Measurements from ENCODE around the gene EMCN.
"Not testable (repeated sequence)": the region's sequence is repeated elsewhere in the genome, so short reads cannot be mapped to it uniquely, and the experiment has no call there.

Gene EMCN

DNA sequence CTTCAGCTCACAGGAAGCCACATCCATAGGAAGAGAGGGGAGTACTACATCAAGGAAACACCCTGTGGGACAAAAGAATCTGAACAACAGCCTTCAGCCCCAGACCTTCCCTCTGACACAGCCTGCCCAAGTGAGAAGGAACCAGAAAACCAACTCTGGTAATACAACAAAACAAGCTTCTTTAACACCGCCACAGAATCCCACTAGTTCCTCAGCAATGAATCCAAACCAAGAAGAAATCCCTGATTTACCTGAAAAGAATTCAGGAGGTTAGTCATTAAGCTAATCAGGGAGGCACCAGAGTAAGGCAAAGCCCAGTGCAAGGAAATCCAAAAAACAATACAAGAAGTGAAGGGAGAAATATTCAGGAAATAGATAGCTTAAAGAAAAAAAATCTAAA, 137.4 kb downstream of the EMCN start:
- DNase-seq (ENCODE audit: low spot score) = not testable (repeated sequence)

DNA sequence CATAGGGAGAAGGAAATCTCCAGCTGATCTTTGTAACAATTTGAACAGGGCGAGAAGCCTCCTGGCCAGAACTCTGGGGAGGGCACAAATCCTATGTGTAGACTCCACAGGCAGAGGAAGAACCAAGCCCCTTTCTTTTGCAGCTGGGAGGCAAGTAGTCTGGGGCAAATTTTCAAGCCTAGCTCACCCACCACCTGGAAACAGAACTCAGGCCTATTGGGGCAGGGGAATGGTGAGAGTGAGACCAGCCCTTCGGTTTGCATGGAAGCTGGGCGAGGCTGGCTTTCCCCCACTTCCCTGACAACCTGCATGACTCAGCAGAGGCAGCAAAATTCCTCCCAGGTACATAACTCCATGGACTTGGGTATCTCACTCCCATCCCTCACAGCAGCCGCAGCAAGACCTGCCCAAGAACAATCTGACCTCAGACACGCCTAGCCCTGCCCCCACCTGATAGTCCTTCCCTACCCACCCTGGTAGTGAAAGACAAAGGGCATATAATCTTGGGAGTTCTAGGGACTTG, 138.2 kb downstream of the EMCN start:
- no peak for DNase-seq (ENCODE audit: low spot score)

DNA sequence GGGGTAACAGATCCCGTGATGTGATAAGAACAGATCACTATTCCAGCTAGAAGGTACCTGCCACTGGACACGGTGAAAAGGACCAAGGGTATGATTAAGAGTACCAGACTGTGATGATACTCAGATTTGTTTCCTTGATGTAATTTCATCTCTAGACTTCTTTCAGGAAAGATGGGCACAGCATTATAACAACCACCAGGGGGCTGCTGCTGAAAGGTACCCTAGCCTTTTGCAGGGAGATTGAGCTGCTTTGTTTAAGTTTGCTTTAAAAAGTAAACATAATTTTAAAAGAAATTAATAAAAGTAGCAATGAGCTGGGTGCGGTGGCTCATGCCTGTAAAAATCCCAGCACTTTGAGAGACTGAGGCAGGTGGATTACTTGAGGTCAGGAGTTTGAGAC, 145.4 kb downstream of the EMCN start:
- DNase-seq (ENCODE audit: low spot score) = no peak

DNA sequence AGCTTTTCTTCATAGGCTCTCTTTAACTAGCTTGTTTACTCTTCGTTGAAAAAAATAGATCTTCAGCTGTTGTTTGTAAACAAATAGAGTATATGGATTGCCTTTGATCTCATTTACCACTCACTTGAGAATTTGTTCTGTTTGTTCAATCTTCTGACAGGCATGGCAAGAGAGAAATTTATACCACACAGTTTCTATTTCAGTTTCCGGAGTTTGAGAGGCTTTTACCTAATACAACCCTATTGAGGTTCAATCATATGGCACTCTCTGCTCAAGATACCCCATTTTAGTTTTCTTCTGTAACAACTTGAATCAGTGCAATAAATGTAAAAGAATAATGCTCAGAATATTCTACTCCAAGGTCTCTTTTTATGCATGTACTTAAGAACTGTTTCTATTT, 148.0 kb downstream of the EMCN start:
- DNase-seq (ENCODE audit: low spot score) = no peak

DNA sequence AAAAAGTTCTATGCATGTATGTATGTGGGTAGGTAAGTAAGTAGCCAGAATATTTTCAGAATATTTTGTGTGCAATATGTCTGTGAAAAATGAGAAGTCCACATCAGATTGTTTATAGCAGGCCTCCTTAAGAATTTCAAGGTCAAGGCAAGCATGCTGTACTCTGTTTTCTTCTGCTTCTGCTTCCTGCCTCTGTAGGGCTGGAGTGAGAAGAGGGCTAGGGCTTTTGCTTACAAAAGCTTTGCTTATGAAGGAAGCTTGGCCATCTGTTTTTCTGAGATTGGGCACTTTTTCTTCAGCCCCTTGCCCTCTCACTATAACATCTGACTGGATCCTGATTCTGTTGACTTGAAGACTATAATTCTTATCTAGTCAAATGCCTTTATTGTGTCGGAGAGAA, 150.4 kb downstream of the EMCN start:
- no peak for DNase-seq (ENCODE audit: low spot score)

DNA sequence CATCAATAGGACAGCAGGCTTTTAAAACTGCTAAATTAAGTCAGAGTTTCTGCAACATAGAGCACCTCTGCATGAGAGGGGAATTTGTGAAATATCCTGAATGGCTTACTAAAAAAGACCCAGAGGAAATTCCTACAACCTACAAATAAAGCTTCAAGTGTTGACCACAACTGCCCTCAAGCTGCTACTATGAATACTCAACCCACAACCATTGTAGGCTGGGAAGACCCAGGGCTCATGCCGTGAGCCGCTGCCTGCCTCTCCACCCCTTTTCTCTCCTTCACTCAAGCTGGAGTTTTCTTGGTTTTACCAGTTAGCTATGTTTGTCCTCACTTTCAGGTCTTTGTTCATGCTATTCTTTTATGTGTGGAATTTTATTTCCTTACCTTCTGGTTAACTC, 151.6 kb downstream of the EMCN start:
- DNase-seq (ENCODE audit: low spot score) = no peak

DNA sequence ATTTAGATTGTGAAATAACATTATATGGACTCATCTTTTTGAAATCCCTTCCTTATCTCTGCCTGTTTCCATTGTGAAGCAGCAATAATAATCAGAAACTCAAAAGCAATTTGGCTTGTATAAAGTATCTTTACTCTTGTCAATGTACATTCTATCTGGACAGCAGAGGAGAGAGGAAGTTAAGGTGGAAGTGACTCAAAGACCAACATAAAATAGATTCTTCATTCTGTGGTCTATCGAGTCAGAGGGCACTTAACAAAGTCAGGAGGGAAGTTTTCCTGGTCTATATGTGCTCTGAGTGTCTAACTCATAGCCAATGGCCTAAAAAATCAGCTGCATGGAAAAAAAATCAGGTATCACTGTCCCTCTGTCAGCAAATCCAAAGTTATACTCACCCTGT, 155.5 kb downstream of the EMCN start:
- DNase-seq (ENCODE audit: low spot score) = no peak

DNA sequence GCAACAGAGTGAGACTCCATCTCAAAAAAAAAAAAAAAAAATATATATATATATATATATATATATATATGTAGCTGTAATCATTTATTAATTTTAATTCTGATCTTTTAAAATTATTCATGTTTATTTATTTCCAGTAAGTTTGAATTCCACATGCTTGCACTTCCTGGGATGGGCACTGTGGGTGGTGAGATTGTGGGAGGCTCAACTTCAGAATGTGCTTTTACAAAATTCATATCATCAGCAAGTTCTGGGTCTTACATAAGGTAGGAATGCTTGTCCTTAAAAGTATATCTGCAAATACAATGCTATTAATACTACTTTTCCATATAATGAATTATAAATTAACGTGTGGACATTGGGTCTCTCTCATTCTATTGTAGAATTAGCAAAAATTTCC, 156.5 kb downstream of the EMCN start:
- no peak for DNase-seq (ENCODE audit: low spot score)

DNA sequence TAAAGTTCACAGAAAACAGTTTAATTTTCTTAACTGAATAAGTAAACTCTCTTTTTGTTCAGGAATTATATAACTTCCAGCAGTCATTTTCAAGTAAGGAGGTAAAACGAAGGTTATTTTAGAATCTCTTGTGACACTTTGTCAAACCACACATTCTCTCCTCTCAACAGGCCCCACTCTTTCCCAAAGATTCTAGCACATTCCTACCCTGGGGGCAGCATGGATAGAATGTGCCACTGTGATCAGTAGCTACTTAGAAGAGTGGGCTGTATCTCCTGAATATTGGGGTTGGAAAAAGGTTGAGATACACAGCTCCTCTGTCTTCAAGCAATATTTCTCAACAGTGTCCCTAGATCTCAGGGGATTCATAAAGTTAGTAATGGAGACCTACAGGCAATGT, 157.6 kb downstream of the EMCN start:
- DNase-seq (ENCODE audit: low spot score) = no peak

DNA sequence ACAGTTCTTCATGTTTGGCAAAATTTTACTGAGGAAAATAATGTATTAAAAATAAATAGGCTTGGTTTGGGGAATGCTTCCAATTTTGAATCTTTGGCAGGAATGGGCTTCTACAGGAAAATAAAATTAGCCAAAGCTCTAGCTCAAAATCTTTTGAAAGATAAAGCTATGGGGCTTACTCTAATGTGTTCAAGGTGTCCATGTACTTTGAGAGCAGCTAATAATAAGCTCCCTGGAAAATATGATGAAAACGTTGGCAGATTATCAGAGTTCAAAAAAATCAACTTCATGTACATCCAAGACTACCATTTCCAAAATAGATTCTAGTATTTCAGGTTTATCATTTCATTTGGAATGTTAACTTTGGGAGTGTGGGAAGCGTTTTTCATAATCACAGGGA, 158.4 kb downstream of the EMCN start:
- DNase-seq (ENCODE audit: low spot score) = no peak

DNA sequence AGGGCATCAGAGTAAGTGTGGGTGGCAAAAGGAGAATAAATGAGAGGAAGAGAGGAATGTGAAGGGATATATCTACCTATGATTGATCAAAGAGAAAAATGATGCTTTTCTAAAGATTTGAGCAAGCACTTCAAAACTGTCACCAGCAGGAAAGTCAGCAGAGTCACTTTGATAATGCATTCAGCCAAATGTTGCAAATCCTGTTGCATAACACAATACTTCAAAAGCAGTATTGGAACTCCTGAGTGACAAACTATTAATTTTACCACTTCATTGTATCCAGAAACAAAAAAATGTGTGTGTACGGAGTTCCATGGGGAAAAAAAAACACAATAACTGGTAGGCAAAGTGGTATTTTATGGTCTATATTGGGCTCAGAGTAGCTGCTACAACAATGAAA, 160.3 kb downstream of the EMCN start:
- DNase-seq (ENCODE audit: low spot score) = no peak

DNA sequence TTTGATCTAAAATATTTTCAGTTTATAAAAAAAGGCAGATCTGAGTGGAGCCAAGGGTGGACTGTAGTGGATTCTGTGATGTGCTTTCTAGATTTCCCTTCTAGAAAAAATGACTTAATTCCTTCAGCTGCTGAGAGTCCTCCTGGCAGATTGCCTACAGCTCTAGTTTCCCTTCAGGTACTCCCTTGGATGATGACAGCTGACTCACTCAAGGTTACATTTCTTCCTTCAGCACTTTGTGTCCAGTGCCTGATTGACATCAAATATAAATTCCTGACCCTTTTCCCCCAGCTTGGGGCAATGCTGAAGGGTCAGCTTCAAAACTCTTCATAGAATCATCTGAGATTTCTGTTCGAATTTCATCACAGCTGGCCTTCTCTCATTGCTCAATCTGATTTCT, 161.7 kb downstream of the EMCN start:
- DNase-seq (ENCODE audit: low spot score) = no peak

DNA sequence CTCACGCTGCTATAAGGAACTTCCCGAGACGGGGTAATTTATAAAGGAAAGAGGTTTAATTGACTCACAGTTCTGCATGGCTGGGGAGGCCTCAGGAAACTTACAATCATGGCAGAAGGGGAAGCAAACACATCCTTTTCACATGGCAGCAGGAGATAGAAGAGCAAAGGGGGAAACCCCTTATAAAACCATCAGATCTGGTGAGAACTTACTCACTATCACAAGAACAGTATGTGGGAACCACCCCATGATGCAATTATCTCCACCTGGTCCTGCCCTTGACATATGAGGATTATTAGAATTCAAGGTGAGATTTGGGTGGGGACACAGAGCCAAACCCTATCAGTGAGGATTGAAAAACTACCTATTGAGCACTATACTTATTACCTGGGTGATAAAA, 165.5 kb downstream of the EMCN start:
- DNase-seq (ENCODE audit: low spot score) = not testable (repeated sequence)

DNA sequence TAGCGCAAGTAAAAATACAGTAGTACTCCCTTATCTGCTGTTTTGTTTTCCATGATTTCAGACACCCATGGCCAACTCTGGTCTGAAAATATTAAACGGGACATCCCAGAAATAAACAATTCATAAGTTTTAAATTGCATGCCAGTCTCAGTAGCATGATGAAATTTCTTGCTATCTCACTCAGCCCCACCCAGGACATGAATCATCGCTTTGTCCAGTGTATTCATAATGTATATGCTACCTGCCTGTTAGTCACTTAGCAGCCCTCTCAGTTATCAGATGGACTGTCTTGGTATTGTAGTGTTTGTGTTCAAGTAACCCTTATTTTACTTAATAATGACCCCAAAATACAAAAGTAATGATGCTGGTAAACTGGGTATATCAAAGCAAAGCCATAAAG, 169.3 kb downstream of the EMCN start:
- no peak for DNase-seq (ENCODE audit: low spot score)

DNA sequence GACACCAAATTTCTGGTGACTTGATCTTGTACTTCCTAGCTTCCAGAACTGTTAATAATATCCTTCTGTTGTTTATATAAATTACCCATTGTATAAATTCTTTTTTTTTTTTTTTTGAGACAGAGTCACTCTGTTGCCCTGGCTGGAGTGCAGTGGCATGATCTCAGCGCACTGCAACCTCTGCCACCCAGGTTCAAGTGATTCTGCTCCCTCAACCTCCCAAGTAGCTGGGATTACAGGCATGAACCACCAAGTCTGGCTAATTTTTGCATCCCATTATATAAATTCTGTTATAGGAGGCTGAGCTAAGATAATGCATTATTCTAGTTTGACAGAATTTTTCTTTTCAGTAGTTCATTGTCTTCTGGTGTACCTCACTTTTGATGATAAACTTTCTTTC, 170.6 kb downstream of the EMCN start:
- no peak for DNase-seq (ENCODE audit: low spot score)

DNA sequence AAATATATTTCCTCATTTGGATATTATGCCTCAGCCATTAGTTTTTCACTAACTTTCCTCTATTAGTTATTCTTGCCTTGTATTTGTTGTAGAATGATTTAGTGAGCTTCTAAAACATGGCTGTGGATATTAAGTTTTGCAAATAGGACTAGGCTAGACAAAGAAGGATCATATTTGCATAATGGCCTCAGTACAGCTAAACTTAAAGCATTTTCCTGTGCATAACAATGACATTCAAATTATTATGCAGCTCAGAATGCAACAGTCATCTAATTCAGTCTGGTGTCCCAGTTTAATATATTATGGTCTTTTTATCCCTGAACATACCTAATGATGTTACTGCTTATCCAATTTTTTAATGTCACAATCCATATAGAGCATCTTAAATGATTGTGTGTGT, 172.2 kb downstream of the EMCN start:
- no peak for DNase-seq (ENCODE audit: low spot score)

Data from CD4-positive, alpha-beta T cell treated with Interleukin-15 for 4 hours (primary cell).